Tongue (tissue), 2 donors: ENCODE results near the gene PHF1. TPM values are rescaled to one million over a fixed set of nuclear protein-coding genes. Genes with fewer than 3 reads are reported as not detected.
"Not testable (repeated sequence)": the region's sequence is repeated elsewhere in the genome, so short reads cannot be mapped to it uniquely, and the experiment has no call there.

ENCODE experiments used
- DNase-seq: peaks from one replicate; pipeline ENCODE4 v3.0.0-alpha.2; 2015
- total RNA-seq: library from RNA; depleted of rRNA; stranded (reverse); fragments of >200 nt; gene quantifications from one replicate; pipeline ENCODE4 v1.2.3, GENCODE V29; 2014

The PHF1 gene
- total RNA-seq, 1 donor from 2014 or later: 19.5 TPM

- DNase-seq: peak; percentile 38
Measured at GRCh38 chr6:33391922-33392594, 18.8 kb upstream of the PHF1 start.

- peak; percentile 24 for DNase-seq
Measured at GRCh38 chr6:33392595-33392948, 18.2 kb upstream of the PHF1 start.

GRCh38 chr6:33392979-33393378 lies 17.8 kb upstream of the PHF1 start:
- DNase-seq: no peak

- DNase-seq: no peak
Measured at GRCh38 chr6:33397541-33397940, 13.3 kb upstream of the PHF1 start.

GRCh38 chr6:33398601-33399000 lies 12.2 kb upstream of the PHF1 start:
- DNase-seq: not testable (repeated sequence)

- not testable (repeated sequence) for DNase-seq
Measured at GRCh38 chr6:33399881-33400280, 10.9 kb upstream of the PHF1 start.

GRCh38 chr6:33404884-33405283 lies 5.9 kb upstream of the PHF1 start:
- DNase-seq: no peak

GRCh38 chr6:33405386-33405940 lies 5.4 kb upstream of the PHF1 start:
- no peak for DNase-seq

GRCh38 chr6:33406126-33406525 lies 4.7 kb upstream of the PHF1 start:
- no peak for DNase-seq

- DNase-seq: no peak
Measured at GRCh38 chr6:33407132-33407718, 3.6 kb upstream of the PHF1 start.

- DNase-seq: peak; percentile 99
Measured at GRCh38 chr6:33410050-33410710, 634 bp upstream of the PHF1 start.

- DNase-seq: no peak
Measured at GRCh38 chr6:33411632-33412005, 805 bp downstream of the PHF1 start.

- no peak for DNase-seq
Measured at GRCh38 chr6:33412140-33413009, 1.6 kb downstream of the PHF1 start.

- no peak for DNase-seq
Measured at GRCh38 chr6:33413241-33414120, 2.7 kb downstream of the PHF1 start.

- no peak for DNase-seq
Measured at GRCh38 chr6:33414592-33415271, 3.9 kb downstream of the PHF1 start.

GRCh38 chr6:33415831-33416230 lies 5.0 kb downstream of the PHF1 start:
- DNase-seq: no peak

GRCh38 chr6:33416386-33417127 lies 5.7 kb downstream of the PHF1 start:
- no peak for DNase-seq

GRCh38 chr6:33417128-33417902 lies 6.5 kb downstream of the PHF1 start:
- DNase-seq: no peak
